ENCODE results near the gene ORC3.

The ORC3 gene

GRCh38 chr6:87661503-87661902 is 71.6 kb downstream of the ORC3 start:
- H3K4me1 ChIP-seq (ENCODE audit: insufficient read depth, low read length): peaks cover 16% of the 10 kb centered on the region
- H3K9me3 ChIP-seq (ENCODE audit: insufficient read depth, low read length, severe bottlenecking): no peaks in the 10 kb centered on the region
- TF ChIP-seq, protein P1, sequence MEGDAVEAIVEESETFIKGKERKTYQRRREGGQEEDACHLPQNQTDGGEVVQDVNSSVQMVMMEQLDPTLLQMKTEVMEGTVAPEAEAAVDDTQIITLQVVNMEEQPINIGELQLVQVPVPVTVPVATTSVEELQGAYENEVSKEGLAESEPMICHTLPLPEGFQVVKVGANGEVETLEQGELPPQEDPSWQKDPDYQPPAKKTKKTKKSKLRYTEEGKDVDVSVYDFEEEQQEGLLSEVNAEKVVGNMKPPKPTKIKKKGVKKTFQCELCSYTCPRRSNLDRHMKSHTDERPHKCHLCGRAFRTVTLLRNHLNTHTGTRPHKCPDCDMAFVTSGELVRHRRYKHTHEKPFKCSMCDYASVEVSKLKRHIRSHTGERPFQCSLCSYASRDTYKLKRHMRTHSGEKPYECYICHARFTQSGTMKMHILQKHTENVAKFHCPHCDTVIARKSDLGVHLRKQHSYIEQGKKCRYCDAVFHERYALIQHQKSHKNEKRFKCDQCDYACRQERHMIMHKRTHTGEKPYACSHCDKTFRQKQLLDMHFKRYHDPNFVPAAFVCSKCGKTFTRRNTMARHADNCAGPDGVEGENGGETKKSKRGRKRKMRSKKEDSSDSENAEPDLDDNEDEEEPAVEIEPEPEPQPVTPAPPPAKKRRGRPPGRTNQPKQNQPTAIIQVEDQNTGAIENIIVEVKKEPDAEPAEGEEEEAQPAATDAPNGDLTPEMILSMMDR (IDR thresholded peaks at IDR 0.05; ENCODE audit: borderline replicate concordance, extremely low read depth, low read length, poor library complexity, severe bottlenecking): no peak
- no peak for TF ChIP-seq EZH2 (IDR thresholded peaks at IDR 0.05; ENCODE audit: borderline replicate concordance, low read depth, low read length, severe bottlenecking)
- DNase-seq (no peak), ATAC-seq (ENCODE audit: insufficient read depth, low read depth) (no peak)
- no peak overlapping the region for H3K4me3 ChIP-seq (ENCODE audit: low read depth in 1 of 2, low read length in 2 of 2)
- H3K9ac ChIP-seq (ENCODE audit: low read depth, low read length): no peak overlapping the region
- peaks cover 38% of the 10 kb centered on the region for H3K36me3 ChIP-seq (ENCODE audit: insufficient read depth, low read length)
- H2AFZ ChIP-seq (ENCODE audit: low read depth, low read length): no peak overlapping the region
- no peaks in the 10 kb centered on the region for H3K79me2 ChIP-seq (ENCODE audit: insufficient read depth, low read length)
- H3K4me2 ChIP-seq (ENCODE audit: insufficient read depth, low read length): no peak overlapping the region
- no peak overlapping the region for H3K27ac ChIP-seq (ENCODE audit: low read length)
- H3K27me3 ChIP-seq (ENCODE audit: insufficient read depth, low read length, poor library complexity): no peaks in the 10 kb centered on the region
- no peaks in the 10 kb centered on the region for H4K20me1 ChIP-seq (ENCODE audit: insufficient read depth, low read length)

- H2AFZ ChIP-seq (ENCODE audit: low read depth, low read length): no peak overlapping the region
- no peak overlapping the region for H3K9ac ChIP-seq (ENCODE audit: low read depth, low read length)
- no peaks in the 10 kb centered on the region for H4K20me1 ChIP-seq (ENCODE audit: insufficient read depth, low read length)
- no peaks in the 10 kb centered on the region for H3K27me3 ChIP-seq (ENCODE audit: insufficient read depth, low read length, poor library complexity)
- H3K4me3 ChIP-seq (ENCODE audit: low read depth in 1 of 2, low read length in 2 of 2): no peak overlapping the region
- H3K4me1 ChIP-seq (ENCODE audit: insufficient read depth, low read length): no peaks in the 10 kb centered on the region
- no peaks in the 10 kb centered on the region for H3K9me3 ChIP-seq (ENCODE audit: insufficient read depth, low read length, severe bottlenecking)
- no peak overlapping the region for H3K4me2 ChIP-seq (ENCODE audit: insufficient read depth, low read length)
- no peak overlapping the region for H3K27ac ChIP-seq (ENCODE audit: low read length)
- H3K36me3 ChIP-seq (ENCODE audit: insufficient read depth, low read length): peaks cover 43% of the 10 kb centered on the region
- TF ChIP-seq, protein P1 (IDR thresholded peaks at IDR 0.05; ENCODE audit: borderline replicate concordance, extremely low read depth, low read length, poor library complexity, severe bottlenecking): no peak
- TF ChIP-seq EZH2 (IDR thresholded peaks at IDR 0.05; ENCODE audit: borderline replicate concordance, low read depth, low read length, severe bottlenecking): no peak
- H3K79me2 ChIP-seq (ENCODE audit: insufficient read depth, low read length): no peaks in the 10 kb centered on the region
- ATAC-seq (ENCODE audit: insufficient read depth, low read depth) (no peak), DNase-seq (no peak)
Measured at GRCh38 chr6:87663434-87663833, 73.5 kb downstream of the ORC3 start.

DNA sequence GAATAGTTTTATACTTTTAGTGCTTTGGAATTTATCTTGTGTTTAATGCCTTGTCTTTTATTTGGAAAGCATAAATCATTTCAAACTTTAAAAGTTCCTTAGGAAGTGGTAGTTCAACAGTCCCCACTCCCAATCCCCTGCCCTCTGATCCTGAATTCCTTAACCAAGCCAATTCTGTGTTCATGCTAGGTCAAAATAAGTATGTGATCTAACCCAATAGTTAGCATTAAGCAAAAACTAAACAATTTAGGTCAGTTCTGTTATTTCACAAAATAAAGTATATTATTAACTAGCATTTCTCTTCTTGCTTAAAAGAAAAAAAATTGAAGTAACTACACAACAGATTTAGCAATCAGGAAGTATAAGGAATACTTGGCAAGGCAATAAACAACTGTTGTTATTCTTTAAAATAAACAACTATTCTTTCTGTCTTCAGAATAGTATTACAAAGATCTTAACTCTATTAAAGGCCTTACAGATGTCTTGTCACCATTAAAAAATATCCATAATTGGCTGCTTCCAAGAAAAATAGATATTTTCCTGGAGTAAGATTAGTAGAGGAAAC is 75.1 kb downstream of the ORC3 start:
- Histone ChIP-seq H3K4me1 (ENCODE audit: insufficient read depth, low read length) (no peaks in the 10 kb centered on the region), H3K27me3 (ENCODE audit: insufficient read depth, low read length, poor library complexity) (no peaks in the 10 kb centered on the region), H3K36me3 (ENCODE audit: insufficient read depth, low read length) (peaks cover 41% of the 10 kb centered on the region; the same call in 1 of the 2 replicates), H3K9ac (ENCODE audit: low read depth, low read length) (no peak overlapping the region), H2AFZ (ENCODE audit: low read depth, low read length) (no peak overlapping the region), H3K9me3 (ENCODE audit: insufficient read depth, low read length, severe bottlenecking) (no peaks in the 10 kb centered on the region), H3K79me2 (ENCODE audit: insufficient read depth, low read length) (no peaks in the 10 kb centered on the region), H3K27ac (ENCODE audit: low read length) (no peak overlapping the region), H4K20me1 (ENCODE audit: insufficient read depth, low read length) (no peaks in the 10 kb centered on the region), H3K4me2 (ENCODE audit: insufficient read depth, low read length) (no peak overlapping the region), H3K4me3 (ENCODE audit: low read depth in 1 of 2, low read length in 2 of 2) (no peak overlapping the region)
- TF ChIP-seq, protein P1 (IDR thresholded peaks at IDR 0.05; ENCODE audit: borderline replicate concordance, extremely low read depth, low read length, poor library complexity, severe bottlenecking): no peak
- no peak for TF ChIP-seq EZH2 (IDR thresholded peaks at IDR 0.05; ENCODE audit: borderline replicate concordance, low read depth, low read length, severe bottlenecking)
- ATAC-seq (ENCODE audit: insufficient read depth, low read depth) (no peak), DNase-seq (no peak)

Measured in DND-41 (cell line).